ENCODE data around the gene BRICD5. TPM values are rescaled to one million over a fixed set of nuclear protein-coding genes. Genes with fewer than 3 reads are reported as not detected.

Gene BRICD5
- total RNA-seq, 2 donors from 2014 or later: 7.7 to 15.2 TPM

- H3K4me3 ChIP-seq: no peak overlapping the region
- intact Hi-C loops (cut with DNase I): no loop called here
- DNase-seq: no peak
- H3K27me3 ChIP-seq: no peaks in the 10 kb centered on the region
- peaks cover 18% of the 10 kb centered on the region for H3K36me3 ChIP-seq
- TF ChIP-seq CTCF (IDR thresholded peaks at IDR 0.05): no peak
- no peaks in the 10 kb centered on the region for H3K4me1 ChIP-seq
- H3K9ac ChIP-seq (ENCODE audit: low read depth in 2 of 2, low read length in 2 of 2): no peak overlapping the region
- no peaks in the 10 kb centered on the region for H3K9me3 ChIP-seq
- no peak overlapping the region for H3K27ac ChIP-seq
Measured at GRCh38 chr16:2170080-2170479, 40.6 kb downstream of the BRICD5 start.

GRCh38 chr16:2167068-2167638 is 43.5 kb downstream of the BRICD5 start:
- no peak overlapping the region for H3K4me3 ChIP-seq
- intact Hi-C loops (cut with DNase I): no loop called here
- H3K27ac ChIP-seq: no peak overlapping the region
- DNase-seq: no peak
- no peak overlapping the region for H3K9ac ChIP-seq (ENCODE audit: low read depth in 2 of 2, low read length in 2 of 2)
- H3K4me1 ChIP-seq: peaks cover 14% of the 10 kb centered on the region
- H3K36me3 ChIP-seq: peaks cover 8% of the 10 kb centered on the region
- TF ChIP-seq CTCF (IDR thresholded peaks at IDR 0.05): no peak
- no peaks in the 10 kb centered on the region for H3K9me3 ChIP-seq
- no peaks in the 10 kb centered on the region for H3K27me3 ChIP-seq

GRCh38 chr16:2166263-2167067 is 44.2 kb downstream of the BRICD5 start:
- Histone ChIP-seq H3K9me3 (no peaks in the 10 kb centered on the region), H3K27me3 (no peaks in the 10 kb centered on the region), H3K4me1 (peaks cover 15% of the 10 kb centered on the region), H3K27ac (no peak overlapping the region), H3K36me3 (peaks cover 8% of the 10 kb centered on the region), H3K9ac (ENCODE audit: low read depth in 2 of 2, low read length in 2 of 2) (no peak overlapping the region), H3K4me3 (no peak overlapping the region)
- no peak for TF ChIP-seq CTCF (IDR thresholded peaks at IDR 0.05)
- DNase-seq: no peak
- intact Hi-C loops (cut with DNase I): no loop called here

GRCh38 chr16:2165861-2166260 is 44.8 kb downstream of the BRICD5 start:
- no peaks in the 10 kb centered on the region for H3K27me3 ChIP-seq
- intact Hi-C loops (cut with DNase I): no loop called here
- TF ChIP-seq CTCF (IDR thresholded peaks at IDR 0.05): no peak
- H3K27ac ChIP-seq: no peak overlapping the region
- H3K9me3 ChIP-seq: no peaks in the 10 kb centered on the region
- DNase-seq: no peak
- peaks cover 18% of the 10 kb centered on the region for H3K4me1 ChIP-seq
- H3K9ac ChIP-seq (ENCODE audit: low read depth in 2 of 2, low read length in 2 of 2): no peak overlapping the region
- H3K4me3 ChIP-seq: no peak overlapping the region
- H3K36me3 ChIP-seq: peaks cover 8% of the 10 kb centered on the region

GRCh38 chr16:2163211-2163881 is 47.3 kb downstream of the BRICD5 start:
- Histone ChIP-seq H3K36me3 (peaks cover 8% of the 10 kb centered on the region), H3K27me3 (no peaks in the 10 kb centered on the region), H3K4me3 (no peak overlapping the region), H3K27ac (peak overlapping the region; percentile 88), H3K9me3 (no peaks in the 10 kb centered on the region), H3K4me1 (peaks cover 36% of the 10 kb centered on the region), H3K9ac (ENCODE audit: low read depth in 2 of 2, low read length in 2 of 2) (peak overlapping the region; percentile 51 to 56)
- intact Hi-C loops (cut with DNase I): no loop called here
- peak; percentile 91 for DNase-seq
- no peak for TF ChIP-seq CTCF (IDR thresholded peaks at IDR 0.05)

Data from colonic mucosa (tissue), 4 donors.